ENCODE measurements around the gene CRIP2.

DNA sequence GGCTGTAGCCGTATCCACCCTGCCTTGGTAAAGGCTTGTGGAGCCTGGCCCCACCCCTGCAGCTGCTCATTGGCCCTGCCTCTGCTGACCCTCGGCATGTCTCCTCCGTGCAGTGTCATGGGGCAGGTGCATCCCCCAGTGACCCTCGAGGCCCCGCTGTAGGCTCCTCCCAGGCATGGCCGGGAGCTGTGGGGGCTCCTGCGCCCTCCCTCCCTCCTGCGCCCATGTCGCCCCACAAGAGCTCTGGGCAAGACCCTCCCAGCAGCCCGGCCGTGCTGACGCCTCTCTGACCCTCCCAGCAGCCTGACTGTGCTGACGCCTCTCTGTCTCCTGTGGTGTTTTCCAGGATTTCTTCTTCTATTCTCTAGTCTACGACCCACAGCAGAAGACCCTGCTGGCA lies 20.8 kb upstream of the CRIP2 start:
- TF ChIP-seq, protein P1, sequence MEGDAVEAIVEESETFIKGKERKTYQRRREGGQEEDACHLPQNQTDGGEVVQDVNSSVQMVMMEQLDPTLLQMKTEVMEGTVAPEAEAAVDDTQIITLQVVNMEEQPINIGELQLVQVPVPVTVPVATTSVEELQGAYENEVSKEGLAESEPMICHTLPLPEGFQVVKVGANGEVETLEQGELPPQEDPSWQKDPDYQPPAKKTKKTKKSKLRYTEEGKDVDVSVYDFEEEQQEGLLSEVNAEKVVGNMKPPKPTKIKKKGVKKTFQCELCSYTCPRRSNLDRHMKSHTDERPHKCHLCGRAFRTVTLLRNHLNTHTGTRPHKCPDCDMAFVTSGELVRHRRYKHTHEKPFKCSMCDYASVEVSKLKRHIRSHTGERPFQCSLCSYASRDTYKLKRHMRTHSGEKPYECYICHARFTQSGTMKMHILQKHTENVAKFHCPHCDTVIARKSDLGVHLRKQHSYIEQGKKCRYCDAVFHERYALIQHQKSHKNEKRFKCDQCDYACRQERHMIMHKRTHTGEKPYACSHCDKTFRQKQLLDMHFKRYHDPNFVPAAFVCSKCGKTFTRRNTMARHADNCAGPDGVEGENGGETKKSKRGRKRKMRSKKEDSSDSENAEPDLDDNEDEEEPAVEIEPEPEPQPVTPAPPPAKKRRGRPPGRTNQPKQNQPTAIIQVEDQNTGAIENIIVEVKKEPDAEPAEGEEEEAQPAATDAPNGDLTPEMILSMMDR (IDR thresholded peaks at IDR 0.05), result no peak
- no peak for TF ChIP-seq POLR2A (IDR thresholded peaks at IDR 0.05)

Measured in right lobe of liver (tissue), 4 donors.